Cardiac muscle cell (in vitro differentiated cells and primary cell): ENCODE results near the gene DNAJC18. TPM values are rescaled to one million over a fixed set of nuclear protein-coding genes. Genes with fewer than 3 reads are reported as not detected.
A peak's percentile ranks its signal among the peaks of the same experiment; 100 is the strongest.

Source experiments
- DNase-seq, 2 donors: peaks; one replicate each; pipeline versions ENCODE4 v3.0.0 to v3.0.0-alpha.2; 2010 to 2017; ENCODE audit warnings: low read depth in 1 of 2, low spot score in 1 of 2
- H3K27ac ChIP-seq: fragments of 200-600 bp; sonication (generic); 2 replicates; pipeline ENCODE4 v1.5.1; 2016
- H3K27me3 ChIP-seq: fragments of 200-600 bp; sonication (generic); 2 replicates; pipeline ENCODE4 v1.6.0; 2016; ENCODE audit warnings: control low read depth
- H3K36me3 ChIP-seq: fragments of 200-600 bp; sonication (generic); 2 replicates; pipeline ENCODE4 v1.5.1; 2016; ENCODE audit warnings: control low read depth
- H3K4me1 ChIP-seq: fragments of 200-600 bp; sonication (generic); 2 replicates; pipeline ENCODE4 v1.8.1; 2017; ENCODE audit warnings: low read depth, mild to moderate bottlenecking, mixed run types
- H3K4me3 ChIP-seq: fragments of 200-600 bp; sonication (generic); 2 replicates; pipeline ENCODE4 v1.5.1; 2016; ENCODE audit warnings: mild to moderate bottlenecking
- H3K9me3 ChIP-seq: fragments of 200-600 bp; sonication (generic); 2 replicates; pipeline ENCODE4 v1.5.1; 2017; ENCODE audit warnings: low read depth, mild to moderate bottlenecking, control low read depth
- CTCF ChIP-seq: IDR thresholded peaks from 2 replicates; pipeline ENCODE4 v1.5.1; 2012; ENCODE audit warnings: low read depth, mild to moderate bottlenecking, low read length
- polyA plus RNA-seq: library from polyadenylated mRNA; unstranded; fragments of >200 nt; fragmentation: Nextera tagmentation; extraction: Ambion mirVana; gene quantifications from 2 replicates; pipeline ENCODE4 v1.2.1, GENCODE V29; 2016
- total RNA-seq: library from RNA; depleted of rRNA; stranded (reverse); fragments of >200 nt; gene quantifications from 2 replicates; pipeline ENCODE4 v1.2.3, GENCODE V29; 2016

Gene DNAJC18
- total and polyA plus RNA-seq, 2 experiments from 2014 or later = 10.1 to 17.4 TPM

GRCh38 chr5:139403418-139403786 is 35.9 kb downstream of the DNAJC18 start:
- TF ChIP-seq CTCF = no peak
- Histone ChIP-seq H3K27me3 (no peaks in the 10 kb centered on the region), H3K4me1 (peaks cover 6% of the 10 kb centered on the region), H3K9me3 (no peaks in the 10 kb centered on the region), H3K27ac (peak overlapping the region; percentile 86), H3K36me3 (peaks cover 4% of the 10 kb centered on the region), H3K4me3 (peak overlapping the region; percentile 36)
- DNase-seq = no peak

GRCh38 chr5:139402561-139403158 is 36.7 kb downstream of the DNAJC18 start:
- H3K4me3 ChIP-seq = no peak overlapping the region
- DNase-seq = peak in 1 of 2 donors; percentile 38
- peaks cover 6% of the 10 kb centered on the region for H3K4me1 ChIP-seq
- H3K36me3 ChIP-seq = peaks cover 4% of the 10 kb centered on the region
- peak overlapping the region; percentile 86 for H3K27ac ChIP-seq
- TF ChIP-seq CTCF = peak; percentile 40
- no peaks in the 10 kb centered on the region for H3K27me3 ChIP-seq
- H3K9me3 ChIP-seq = no peaks in the 10 kb centered on the region

DNA sequence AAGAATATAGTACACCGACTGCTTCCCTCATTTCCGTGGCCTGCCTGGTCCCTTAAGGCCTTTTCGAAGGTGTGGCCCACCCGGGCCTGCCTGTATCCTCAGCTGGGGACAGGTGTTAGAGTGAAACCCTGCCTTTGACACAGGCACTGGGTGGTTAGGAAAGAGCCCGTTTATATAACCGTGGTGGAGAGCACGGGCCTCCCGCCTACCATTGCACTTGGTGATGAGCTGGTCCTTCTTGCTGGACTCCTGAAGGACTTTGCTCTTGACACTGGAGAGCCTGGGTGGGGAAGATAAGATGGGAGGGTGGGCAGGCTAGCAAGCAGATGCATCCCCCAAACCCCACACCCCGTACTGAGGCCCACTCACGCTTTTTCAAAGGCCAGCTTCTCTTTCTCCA is 37.8 kb downstream of the DNAJC18 start:
- peaks cover 4% of the 10 kb centered on the region for H3K36me3 ChIP-seq
- DNase-seq = no peak
- H3K4me3 ChIP-seq = no peak overlapping the region
- peaks cover 6% of the 10 kb centered on the region for H3K4me1 ChIP-seq
- H3K27ac ChIP-seq = no peak overlapping the region
- H3K9me3 ChIP-seq = no peaks in the 10 kb centered on the region
- no peaks in the 10 kb centered on the region for H3K27me3 ChIP-seq
- no peak for TF ChIP-seq CTCF

DNA sequence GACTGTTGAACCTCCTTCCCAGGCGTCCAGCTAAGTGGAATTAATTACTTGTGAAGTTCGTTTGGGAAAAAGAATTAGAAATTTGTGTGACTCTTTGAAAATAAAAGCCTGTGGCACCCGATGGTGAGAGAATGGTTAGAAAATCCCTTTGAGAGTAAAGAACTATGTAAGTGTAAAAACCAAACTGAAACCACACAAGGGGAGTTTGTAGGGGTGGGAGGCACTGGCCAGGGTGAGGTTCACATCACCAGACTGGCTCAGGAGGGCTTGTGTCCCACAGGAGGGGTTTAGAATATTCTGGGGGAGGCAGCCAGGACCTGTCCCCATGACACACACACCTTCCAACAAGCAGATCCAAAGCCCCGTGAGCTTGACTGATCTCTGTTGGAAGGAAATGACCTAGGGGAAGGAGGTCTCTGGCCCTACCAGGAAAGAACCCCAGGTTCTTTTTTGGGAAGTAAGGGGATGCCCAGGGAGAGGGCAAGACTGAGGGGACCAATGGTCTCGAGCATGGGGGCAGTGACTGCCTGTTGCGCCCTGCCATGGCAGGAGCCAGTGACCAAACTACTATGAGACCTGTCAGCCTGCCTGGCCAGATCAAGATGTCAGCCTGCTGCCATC is 39.7 kb downstream of the DNAJC18 start:
- Histone ChIP-seq H3K27me3 (no peaks in the 10 kb centered on the region), H3K9me3 (no peaks in the 10 kb centered on the region), H3K4me3 (no peak overlapping the region), H3K4me1 (peaks cover 4% of the 10 kb centered on the region), H3K36me3 (peaks cover 4% of the 10 kb centered on the region), H3K27ac (no peak overlapping the region)
- no peak for DNase-seq
- no peak for TF ChIP-seq CTCF

- peak in 1 of 2 donors; percentile 32 for DNase-seq
- no peak overlapping the region for H3K4me3 ChIP-seq
- no peak overlapping the region for H3K27ac ChIP-seq
- peaks cover 4% of the 10 kb centered on the region for H3K36me3 ChIP-seq
- H3K27me3 ChIP-seq = peaks cover 11% of the 10 kb centered on the region
- H3K4me1 ChIP-seq = no peaks in the 10 kb centered on the region
- H3K9me3 ChIP-seq = no peaks in the 10 kb centered on the region
- TF ChIP-seq CTCF = no peak
These were observed 41.4 kb downstream of the DNAJC18 start for GRCh38 chr5:139397921-139398320.
